ENCODE data around the gene SAMD11.
"Not testable (repeated sequence)": the region's sequence is repeated elsewhere in the genome, so short reads cannot be mapped to it uniquely, and the experiment has no call there.

Gene SAMD11

GRCh38 chr1:886311-886710 is 37.4 kb upstream of the SAMD11 start:
- H3K36me3 ChIP-seq (replicated peaks; ENCODE audit: insufficient read depth, low read length), result no peaks in the 10 kb centered on the region
- TF ChIP-seq EZH2 (optimal IDR thresholded peaks at IDR 0.05; ENCODE audit: low read depth, low read length), result no peak
- TF ChIP-seq EZH2phosphoT487 (IDR thresholded peaks at IDR 0.05; ENCODE audit: low read length), result no peak
- TF ChIP-seq CTCF (IDR thresholded peaks at IDR 0.05; ENCODE audit: low read length), result no peak
- no peak overlapping the region for H2AFZ ChIP-seq (ENCODE audit: low read length)
- no peak overlapping the region for H3K9ac ChIP-seq (ENCODE audit: low read length)
- no peaks in the 10 kb centered on the region for H3K9me3 ChIP-seq (replicated peaks; ENCODE audit: insufficient read depth, low read length)
- H3K9me2 ChIP-seq (replicated peaks; ENCODE audit: insufficient read depth, low read length), result no peaks in the 10 kb centered on the region
- H3K4me2 ChIP-seq (ENCODE audit: low read depth, low read length), result no peak overlapping the region
- no peaks in the 10 kb centered on the region for H4K20me1 ChIP-seq (ENCODE audit: insufficient read depth, low read length)
- H3K27me3 ChIP-seq (replicated peaks; ENCODE audit: insufficient read depth, low read length), result peaks cover 73% of the 10 kb centered on the region
- H3F3A ChIP-seq (ENCODE audit: insufficient read depth, low read length), result no peaks in the 10 kb centered on the region
- H3K4me3 ChIP-seq (ENCODE audit: low read length), result no peak overlapping the region
- no peaks in the 10 kb centered on the region for H3K4me1 ChIP-seq (ENCODE audit: low read length)
- no peak overlapping the region for H3K27ac ChIP-seq (ENCODE audit: low read length)
- no peak for DNase-seq
- no peaks in the 10 kb centered on the region for H3K79me2 ChIP-seq (ENCODE audit: low read length)

- no peaks in the 10 kb centered on the region for H4K20me1 ChIP-seq (ENCODE audit: insufficient read depth, low read length)
- H3K9ac ChIP-seq (ENCODE audit: low read length), result no peak overlapping the region
- no peak overlapping the region for H3K27ac ChIP-seq (ENCODE audit: low read length)
- H3K79me2 ChIP-seq (ENCODE audit: low read length), result no peaks in the 10 kb centered on the region
- no peaks in the 10 kb centered on the region for H3K4me1 ChIP-seq (ENCODE audit: low read length)
- peaks cover 74% of the 10 kb centered on the region for H3K27me3 ChIP-seq (replicated peaks; ENCODE audit: insufficient read depth, low read length)
- no peak overlapping the region for H3K4me2 ChIP-seq (ENCODE audit: low read depth, low read length)
- no peak overlapping the region for H2AFZ ChIP-seq (ENCODE audit: low read length)
- H3K4me3 ChIP-seq (ENCODE audit: low read length), result no peak overlapping the region
- no peaks in the 10 kb centered on the region for H3K36me3 ChIP-seq (replicated peaks; ENCODE audit: insufficient read depth, low read length)
- no peaks in the 10 kb centered on the region for H3F3A ChIP-seq (ENCODE audit: insufficient read depth, low read length)
- H3K9me2 ChIP-seq (replicated peaks; ENCODE audit: insufficient read depth, low read length), result no peaks in the 10 kb centered on the region
- no peaks in the 10 kb centered on the region for H3K9me3 ChIP-seq (replicated peaks; ENCODE audit: insufficient read depth, low read length)
- TF ChIP-seq CTCF (IDR thresholded peaks at IDR 0.05; ENCODE audit: low read length) (no peak), EZH2phosphoT487 (IDR thresholded peaks at IDR 0.05; ENCODE audit: low read length) (no peak), EZH2 (optimal IDR thresholded peaks at IDR 0.05; ENCODE audit: low read depth, low read length) (no peak)
- no peak for DNase-seq
Observed at GRCh38 chr1:886760-887159, 37.0 kb upstream of the SAMD11 start.

DNA sequence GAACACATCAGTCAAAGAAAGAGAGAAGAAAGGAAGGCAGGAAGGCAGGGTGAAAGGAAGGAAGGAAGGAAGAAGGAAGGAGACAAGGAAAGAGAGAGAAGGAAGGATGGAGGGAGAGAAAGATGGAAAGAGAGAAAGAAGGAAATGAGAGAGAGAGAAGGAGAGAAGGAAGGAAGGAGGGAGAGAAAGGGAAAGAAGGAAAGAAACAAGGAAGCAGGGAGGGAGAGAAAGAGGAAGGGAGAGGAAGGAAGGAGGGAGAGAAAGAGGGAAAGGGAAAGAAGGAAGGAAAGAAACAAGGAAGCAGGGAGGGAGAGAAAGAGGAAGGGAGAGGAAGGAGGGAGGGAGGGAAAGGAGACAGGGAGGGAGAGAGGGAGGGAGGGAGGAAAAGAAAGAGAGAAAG is 35.4 kb upstream of the SAMD11 start:
- no peak for DNase-seq
- Histone ChIP-seq H3K4me1 (ENCODE audit: low read length) (no peaks in the 10 kb centered on the region), H2AFZ (ENCODE audit: low read length) (no peak overlapping the region), H3K4me3 (ENCODE audit: low read length) (no peak overlapping the region), H3K9me2 (replicated peaks; ENCODE audit: insufficient read depth, low read length) (no peaks in the 10 kb centered on the region), H3K36me3 (replicated peaks; ENCODE audit: insufficient read depth, low read length) (no peaks in the 10 kb centered on the region), H3K9ac (ENCODE audit: low read length) (no peak overlapping the region), H3K27ac (ENCODE audit: low read length) (no peak overlapping the region), H3K4me2 (ENCODE audit: low read depth, low read length) (no peak overlapping the region), H3K79me2 (ENCODE audit: low read length) (no peaks in the 10 kb centered on the region), H3K9me3 (replicated peaks; ENCODE audit: insufficient read depth, low read length) (no peaks in the 10 kb centered on the region), H4K20me1 (ENCODE audit: insufficient read depth, low read length) (no peaks in the 10 kb centered on the region), H3K27me3 (replicated peaks; ENCODE audit: insufficient read depth, low read length) (peaks cover 82% of the 10 kb centered on the region), H3F3A (ENCODE audit: insufficient read depth, low read length) (no peaks in the 10 kb centered on the region)
- TF ChIP-seq CTCF (IDR thresholded peaks at IDR 0.05; ENCODE audit: low read length), result no peak
- TF ChIP-seq EZH2phosphoT487 (IDR thresholded peaks at IDR 0.05; ENCODE audit: low read length), result no peak
- no peak for TF ChIP-seq EZH2 (optimal IDR thresholded peaks at IDR 0.05; ENCODE audit: low read depth, low read length)

DNA sequence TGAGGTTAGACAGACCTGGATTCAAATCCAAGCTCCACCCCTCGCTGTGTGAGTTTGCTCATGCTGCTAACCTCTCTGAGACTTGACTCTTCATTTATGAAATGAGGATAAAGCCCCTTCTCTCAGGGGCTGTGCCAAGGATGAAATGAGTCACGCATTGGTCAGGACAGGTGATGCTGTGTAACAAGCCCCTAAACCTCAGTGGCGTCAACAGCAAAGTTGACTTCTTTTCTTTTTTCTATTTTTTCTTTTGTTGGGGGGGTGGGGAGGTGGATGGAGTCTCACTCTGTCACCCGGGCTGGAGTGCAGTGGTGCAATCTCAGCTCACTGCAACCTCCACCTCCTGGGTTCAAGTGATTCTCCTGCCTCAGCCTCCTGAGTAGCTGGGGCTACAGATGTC is 33.9 kb upstream of the SAMD11 start:
- H3K9me2 ChIP-seq (replicated peaks; ENCODE audit: insufficient read depth, low read length); H4K20me1 ChIP-seq (ENCODE audit: insufficient read depth, low read length); H3K9me3 ChIP-seq (replicated peaks; ENCODE audit: insufficient read depth, low read length); H3K4me2 ChIP-seq (ENCODE audit: low read depth, low read length); H3K4me3 ChIP-seq (ENCODE audit: low read length); H3K9ac ChIP-seq (ENCODE audit: low read length); H3K4me1 ChIP-seq (ENCODE audit: low read length); H3K36me3 ChIP-seq (replicated peaks; ENCODE audit: insufficient read depth, low read length); H3K79me2 ChIP-seq (ENCODE audit: low read length); H3K27ac ChIP-seq (ENCODE audit: low read length); DNase-seq; H3F3A ChIP-seq (ENCODE audit: insufficient read depth, low read length); H2AFZ ChIP-seq (ENCODE audit: low read length): not testable (repeated sequence)
- H3K27me3 ChIP-seq (replicated peaks; ENCODE audit: insufficient read depth, low read length), result peaks cover 84% of the 10 kb centered on the region

- not testable (repeated sequence) for H3K4me3 ChIP-seq (ENCODE audit: low read length); H3K27ac ChIP-seq (ENCODE audit: low read length); H3K36me3 ChIP-seq (replicated peaks; ENCODE audit: insufficient read depth, low read length); H3K4me2 ChIP-seq (ENCODE audit: low read depth, low read length); H3K79me2 ChIP-seq (ENCODE audit: low read length); H3F3A ChIP-seq (ENCODE audit: insufficient read depth, low read length); H3K9ac ChIP-seq (ENCODE audit: low read length); H4K20me1 ChIP-seq (ENCODE audit: insufficient read depth, low read length); H3K9me3 ChIP-seq (replicated peaks; ENCODE audit: insufficient read depth, low read length); H3K4me1 ChIP-seq (ENCODE audit: low read length); H3K9me2 ChIP-seq (replicated peaks; ENCODE audit: insufficient read depth, low read length); DNase-seq; H2AFZ ChIP-seq (ENCODE audit: low read length)
- H3K27me3 ChIP-seq (replicated peaks; ENCODE audit: insufficient read depth, low read length), result peaks cover 84% of the 10 kb centered on the region
Observed at GRCh38 chr1:890234-890633, 33.5 kb upstream of the SAMD11 start.
